Prostate gland (tissue), 2 donors: Measurements from ENCODE around the gene SHISA5. TPM values are rescaled to one million over a fixed set of nuclear protein-coding genes. Genes with fewer than 3 reads are reported as not detected.

ENCODE experiments used
- DNase-seq: peaks from one replicate; pipeline ENCODE4 v3.0.0-alpha.2; 2019; ENCODE audit warnings: low spot score
- H3K27ac ChIP-seq, 2 donors: fragments of 200-600 bp; sonication (generic); 2 replicates each; pipeline ENCODE4 v1.5.1; 2017 to 2019
- H3K27me3 ChIP-seq: fragments of 200-600 bp; sonication (generic); replicated peaks from 2 replicates; pipeline ENCODE4 v1.5.1; 2019; ENCODE audit not compliant: insufficient read depth
- H3K36me3 ChIP-seq, 2 donors: fragments of 200-600 bp; sonication (generic); 1 replicate in 1 of 2; 2 replicates in 1 of 2; pipeline versions ENCODE4 v1.5.1 to v1.8.1; 2017 to 2019
- H3K4me1 ChIP-seq: fragments of 200-600 bp; sonication (generic); replicated peaks from 2 replicates; pipeline ENCODE4 v1.5.1; 2019
- H3K4me3 ChIP-seq, 2 donors: fragments of 200-600 bp; sonication (generic); 2 replicates each; pipeline ENCODE4 v1.5.1; 2017 to 2019
- H3K9me3 ChIP-seq: fragments of 200-600 bp; sonication (generic); 2 replicates; pipeline ENCODE4 v1.5.1; 2017
- POLR2A ChIP-seq: fragments of 450-650 bp; IDR thresholded peaks from one replicate; pipeline ENCODE4 v1.6.1; 2016; ENCODE audit warnings: antibody characterized with exemption, mild to moderate bottlenecking
- POLR2AphosphoS5 ChIP-seq: sonication (generic); formaldehyde crosslinking; IDR thresholded peaks from one replicate; pipeline ENCODE4 v1.6.1; 2017; ENCODE audit warnings: antibody characterized with exemption
- WGBS: methylation state at CpG from one replicate; pipeline ENCODE4 v1.1.5; 2018; 5-methylcytosine and 5-hydroxymethylcytosine counted together
- intact Hi-C: fragments of 100-400 bp; cut with DNase I; formaldehyde crosslinking; loops from one replicate; pipeline ENCODE4 v1.14.2; 2022
- microRNA-seq: library from miRNA; unstranded; fragments of <30 nt; microRNA quantifications from one replicate; pipeline ENCODE4, GENCODE V29; 2016
- small RNA-seq, 2 donors: library from RNA; depleted of rRNA; stranded (forward); fragments of <200 nt; gene quantifications; one replicate each; pipeline ENCODE3, GENCODE V24; 2016
- total RNA-seq, 2 donors: library from RNA; depleted of rRNA; stranded (reverse); fragments of >200 nt; gene quantifications; one replicate each; pipeline ENCODE4 v1.1.0, GENCODE V29; 2016
- TF ChIP-seq, protein P1 (sequence below), 4 experiments: fragments of 200-600 bp in 2 of 4; fragments of 450-650 bp in 2 of 4; sonication (generic) in 2 of 4; IDR thresholded peaks; 1 replicate in 3 of 4; 2 replicates in 1 of 4; pipeline ENCODE4 v1.5.1; 2016 to 2019; ENCODE audit warnings: antibody characterized with exemption in 4 of 4, mild to moderate bottlenecking in 2 of 4, moderate library complexity in 2 of 4

The SHISA5 gene
- total RNA-seq, 2 donors from 2014 or later: 152 to 231 TPM

DNA sequence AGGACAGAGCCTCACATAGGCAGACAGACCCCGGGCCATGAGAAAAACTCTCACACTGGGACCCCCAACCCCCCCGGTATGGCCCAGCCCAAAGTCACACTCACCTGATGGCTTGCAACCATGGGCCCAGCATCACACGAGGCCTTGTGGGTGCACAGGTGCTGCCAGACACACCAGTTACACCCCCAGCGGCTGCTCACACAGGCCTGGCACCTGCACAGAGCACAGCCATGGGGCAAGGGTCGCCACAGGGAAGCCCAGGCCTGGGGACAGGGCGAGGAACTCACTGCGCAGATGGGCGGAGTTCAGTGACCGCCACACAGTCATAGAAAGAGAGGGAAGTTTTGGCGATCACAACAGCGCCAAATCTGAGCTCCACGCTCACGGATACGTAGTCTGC is 83.4 kb downstream of the SHISA5 start:
- DNase-seq: no peak
- intact Hi-C loops: no loop called here
- Histone ChIP-seq H3K27me3 (no peaks in the 10 kb centered on the region), H3K4me1 (peaks cover 6% of the 10 kb centered on the region), H3K4me3 (no peak overlapping the region), H3K9me3 (no peaks in the 10 kb centered on the region), H3K36me3 (peaks cover 5 to 15% of the 10 kb centered on the region in 2 donors), H3K27ac (no peak overlapping the region)
- TF ChIP-seq, protein P1, sequence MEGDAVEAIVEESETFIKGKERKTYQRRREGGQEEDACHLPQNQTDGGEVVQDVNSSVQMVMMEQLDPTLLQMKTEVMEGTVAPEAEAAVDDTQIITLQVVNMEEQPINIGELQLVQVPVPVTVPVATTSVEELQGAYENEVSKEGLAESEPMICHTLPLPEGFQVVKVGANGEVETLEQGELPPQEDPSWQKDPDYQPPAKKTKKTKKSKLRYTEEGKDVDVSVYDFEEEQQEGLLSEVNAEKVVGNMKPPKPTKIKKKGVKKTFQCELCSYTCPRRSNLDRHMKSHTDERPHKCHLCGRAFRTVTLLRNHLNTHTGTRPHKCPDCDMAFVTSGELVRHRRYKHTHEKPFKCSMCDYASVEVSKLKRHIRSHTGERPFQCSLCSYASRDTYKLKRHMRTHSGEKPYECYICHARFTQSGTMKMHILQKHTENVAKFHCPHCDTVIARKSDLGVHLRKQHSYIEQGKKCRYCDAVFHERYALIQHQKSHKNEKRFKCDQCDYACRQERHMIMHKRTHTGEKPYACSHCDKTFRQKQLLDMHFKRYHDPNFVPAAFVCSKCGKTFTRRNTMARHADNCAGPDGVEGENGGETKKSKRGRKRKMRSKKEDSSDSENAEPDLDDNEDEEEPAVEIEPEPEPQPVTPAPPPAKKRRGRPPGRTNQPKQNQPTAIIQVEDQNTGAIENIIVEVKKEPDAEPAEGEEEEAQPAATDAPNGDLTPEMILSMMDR (IDR thresholded peaks at IDR 0.05): no peak
- TF ChIP-seq POLR2A (no peak), POLR2AphosphoS5 (no peak)
- WGBS: 86% methylated on average over 14 of the region's 14 CpGs

DNA sequence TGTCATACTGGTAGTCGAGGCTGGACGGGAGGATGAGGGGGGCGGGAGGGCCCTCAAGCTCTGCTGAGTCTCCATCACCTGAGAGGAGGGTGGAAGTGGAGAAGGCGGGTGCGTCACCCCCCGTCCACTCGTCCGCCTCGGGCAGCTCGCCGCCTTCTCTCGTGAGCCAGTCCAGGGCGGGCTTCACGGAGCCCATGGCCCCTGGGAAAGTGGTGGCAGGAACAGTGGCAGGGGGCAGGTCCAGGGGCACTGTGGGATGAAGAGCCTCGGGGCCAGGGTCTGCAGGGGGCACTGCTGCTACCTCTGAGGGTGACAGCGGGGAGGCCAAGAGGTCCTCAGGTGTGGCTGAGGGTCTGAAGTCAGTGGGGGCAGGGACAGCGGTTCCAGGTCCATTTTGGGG is 84.4 kb downstream of the SHISA5 start:
- intact Hi-C loops: no loop called here
- H3K9me3 ChIP-seq: no peaks in the 10 kb centered on the region
- no peak for DNase-seq
- WGBS: 83% methylated on average over 17 of the region's 17 CpGs
- no peak overlapping the region for H3K27ac ChIP-seq
- H3K4me1 ChIP-seq: no peaks in the 10 kb centered on the region
- H3K27me3 ChIP-seq: no peaks in the 10 kb centered on the region
- peaks cover 15 to 24% of the 10 kb centered on the region in 2 donors for H3K36me3 ChIP-seq
- no peak overlapping the region for H3K4me3 ChIP-seq
- no peak for TF ChIP-seq POLR2AphosphoS5
- TF ChIP-seq POLR2A: no peak
- TF ChIP-seq, protein P1 (IDR thresholded peaks at IDR 0.05): no peak

DNA sequence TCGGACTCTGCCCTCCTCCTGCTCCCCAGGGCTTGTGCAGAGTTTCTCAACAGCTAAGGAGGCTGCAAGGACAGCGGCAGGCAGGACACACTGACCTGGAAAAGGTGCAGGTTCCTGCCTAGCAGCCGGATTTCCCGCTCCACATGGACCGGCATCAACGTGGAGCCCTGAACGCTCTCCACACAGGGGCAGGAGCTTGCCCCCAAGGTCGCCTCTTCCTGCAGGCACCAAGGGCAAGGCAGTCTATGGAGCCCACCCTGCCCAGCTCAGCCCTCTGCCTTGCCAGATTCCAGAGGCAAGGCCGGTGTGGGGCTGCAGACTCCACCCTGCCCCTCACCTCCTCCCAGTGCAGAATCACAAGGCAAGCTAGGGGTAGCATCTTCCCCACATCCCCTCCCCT is 84.8 kb downstream of the SHISA5 start:
- intact Hi-C loops: no loop called here
- no peak overlapping the region for H3K4me3 ChIP-seq
- 90% methylated on average over 8 of the region's 9 CpGs for WGBS
- H3K36me3 ChIP-seq: peaks cover 15 to 29% of the 10 kb centered on the region in 2 donors
- no peak for TF ChIP-seq POLR2AphosphoS5
- TF ChIP-seq POLR2A: no peak
- TF ChIP-seq, protein P1 (IDR thresholded peaks at IDR 0.05): no peak
- no peaks in the 10 kb centered on the region for H3K27me3 ChIP-seq
- no peaks in the 10 kb centered on the region for H3K4me1 ChIP-seq
- no peak overlapping the region for H3K27ac ChIP-seq
- no peak for DNase-seq
- no peaks in the 10 kb centered on the region for H3K9me3 ChIP-seq

DNA sequence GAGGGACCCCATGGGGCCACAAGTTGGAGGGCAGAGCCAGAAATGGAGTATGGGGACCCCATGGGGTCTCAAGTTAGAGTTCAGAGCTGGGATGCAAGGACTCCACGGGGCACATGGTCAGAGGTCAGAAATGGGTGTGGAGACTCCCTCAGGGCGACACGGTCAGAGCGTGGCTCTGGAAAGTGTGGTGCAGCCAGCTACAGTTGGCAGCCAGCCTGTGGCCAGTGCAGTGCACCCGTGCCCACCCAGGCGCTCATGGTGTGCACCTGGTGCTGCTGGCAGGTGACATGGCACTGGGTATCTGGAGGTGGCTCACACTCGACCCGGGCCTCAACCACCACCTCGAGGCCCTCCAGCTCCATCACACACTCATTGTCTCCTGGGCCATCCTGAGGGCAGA is 85.3 kb downstream of the SHISA5 start:
- H3K27ac ChIP-seq: no peak overlapping the region
- H3K4me3 ChIP-seq: no peak overlapping the region
- no peaks in the 10 kb centered on the region for H3K27me3 ChIP-seq
- DNase-seq: no peak
- 78% methylated on average over 8 of the region's 9 CpGs for WGBS
- no peaks in the 10 kb centered on the region for H3K4me1 ChIP-seq
- intact Hi-C loops: no loop called here
- no peaks in the 10 kb centered on the region for H3K9me3 ChIP-seq
- peaks cover 15 to 34% of the 10 kb centered on the region in 2 donors for H3K36me3 ChIP-seq
- TF ChIP-seq POLR2A (no peak), POLR2AphosphoS5 (no peak)
- TF ChIP-seq, protein P1 (IDR thresholded peaks at IDR 0.05): no peak

DNA sequence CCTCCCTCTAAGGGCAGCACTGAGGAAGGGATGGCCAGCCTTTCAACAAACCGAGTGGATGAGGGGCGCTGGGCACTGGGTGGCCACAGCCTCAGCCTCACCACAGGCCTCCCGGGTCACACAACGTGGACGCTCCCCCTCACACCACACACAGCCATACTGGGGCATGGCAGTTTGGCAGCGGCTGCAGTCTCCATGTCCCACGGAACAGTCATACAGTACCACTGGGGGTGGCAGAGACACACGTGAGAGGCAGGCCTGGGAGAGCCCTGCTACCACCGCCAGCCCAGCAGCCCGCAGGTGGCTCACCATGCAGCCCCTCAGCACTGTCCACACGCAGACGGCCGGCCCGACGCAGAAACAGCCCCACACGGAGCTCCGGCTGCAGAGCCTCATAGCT is 85.8 kb downstream of the SHISA5 start:
- no peak for DNase-seq
- Histone ChIP-seq H3K27me3 (no peaks in the 10 kb centered on the region), H3K27ac (no peak overlapping the region), H3K9me3 (no peaks in the 10 kb centered on the region), H3K36me3 (peaks cover 16 to 39% of the 10 kb centered on the region in 2 donors), H3K4me3 (no peak overlapping the region), H3K4me1 (no peaks in the 10 kb centered on the region)
- no peak for TF ChIP-seq POLR2A
- TF ChIP-seq, protein P1 (IDR thresholded peaks at IDR 0.05): no peak
- TF ChIP-seq POLR2AphosphoS5: no peak
- intact Hi-C loops: no loop called here
- 90% methylated on average over 17 of the region's 17 CpGs for WGBS

Small RNAs within 50 kb of the gene (microRNA-seq; reads per million reads assigned to microRNA genes)
- not detected for gene MIR6823

Small RNAs within 50 kb of the gene (small RNA-seq; reads per million reads assigned to genes)
- gene MIR6823: 0 reads per million in 2 donors

Other genes with a start within 250 kb of the SHISA5 start
- 10 to 100 TPM; 42.2 to 51.6 TPM for gene NME6, start 202.8 kb downstream of the SHISA5 start, total RNA-seq
- 1 to 10 TPM in 1 of 2 donors, not detected in 1; 4.9 TPM for gene SPINK8, start 170.5 kb downstream of the SHISA5 start, total RNA-seq
- gene FBXW12, start 132.0 kb downstream of the SHISA5 start, total RNA-seq: under 1 TPM in 1 of 2 donors, not detected in 1; 0.68 TPM
- 100 to 1,000 TPM; 115 to 182 TPM for gene PLXNB1, start 74.1 kb downstream of the SHISA5 start, total RNA-seq
- gene CCDC51, start 64.1 kb downstream of the SHISA5 start, total RNA-seq: 10 to 100 TPM; 12.7 to 14.8 TPM
- 100 to 1,000 TPM; 310 to 446 TPM for gene TMA7, start 63.9 kb downstream of the SHISA5 start, total RNA-seq
- gene ATRIP, start 57.4 kb downstream of the SHISA5 start, total RNA-seq: 10 to 100 TPM in 1 of 2 donors, 1 to 10 TPM in 1; 7.7 to 16.5 TPM
- 10 to 100 TPM in 1 of 2 donors, 1 to 10 TPM in 1; 9.9 to 89.0 TPM for gene PFKFB4, start 52.6 kb upstream of the SHISA5 start, total RNA-seq
- gene UCN2, start 59.6 kb upstream of the SHISA5 start, total RNA-seq: 1 to 10 TPM in 1 of 2 donors, under 1 TPM in 1; 0.85 to 1.6 TPM
- 10 to 100 TPM; 84.8 to 92.6 TPM for gene COL7A1, start 91.2 kb upstream of the SHISA5 start, total RNA-seq
- 100 to 1,000 TPM; 239 to 251 TPM for gene UQCRC1, start 105.5 kb upstream of the SHISA5 start, total RNA-seq
- 1 to 10 TPM in 1 of 2 donors, not detected in 1; 1.9 TPM for gene TMEM89, start 117.6 kb upstream of the SHISA5 start, total RNA-seq
- 10 to 100 TPM; 18.4 to 30.0 TPM for gene SLC26A6, start 131.3 kb upstream of the SHISA5 start, total RNA-seq
- 1 to 10 TPM in 1 of 2 donors, under 1 TPM in 1; 0.41 to 6.4 TPM for gene CELSR3, start 158.7 kb upstream of the SHISA5 start, total RNA-seq
- 10 to 100 TPM; 32.9 to 83.3 TPM for gene NCKIPSD, start 181.7 kb upstream of the SHISA5 start, total RNA-seq
- 100 to 1,000 TPM; 112 to 165 TPM for gene IP6K2, start 213.0 kb upstream of the SHISA5 start, total RNA-seq